Thymus (tissue), 11 donors: ENCODE results near the gene DCTN2. TPM values are rescaled to one million over a fixed set of nuclear protein-coding genes. Genes with fewer than 3 reads are reported as not detected.

Experiments
- DNase-seq, 9 donors: peaks; one replicate each; pipeline ENCODE4 v3.0.0-alpha.2; 2013; ENCODE audit warnings: low spot score in 9 of 9, low read depth in 6 of 9, missing footprints in 1 of 9
- H3K27ac ChIP-seq, 2 donors: one replicate each; pipeline ENCODE4 v1.5.1; 2013; ENCODE audit warnings: control low read depth in 1 of 2, low read depth in 1 of 2, low read length in 1 of 2, mild to moderate bottlenecking in 1 of 2, moderate library complexity in 1 of 2
- H3K27me3 ChIP-seq, 2 donors: one replicate each; pipeline ENCODE4 v1.5.1; 2013; ENCODE audit warnings: low read length in 1 of 2; ENCODE audit not compliant: control insufficient read depth in 2 of 2, insufficient read depth in 1 of 2
- H3K36me3 ChIP-seq, 2 donors: one replicate each; pipeline ENCODE4 v1.5.1; 2013; ENCODE audit warnings: low read length in 1 of 2, mild to moderate bottlenecking in 1 of 2, moderate library complexity in 1 of 2; ENCODE audit not compliant: control insufficient read depth in 2 of 2, insufficient read depth in 2 of 2
- H3K4me1 ChIP-seq, 2 donors: one replicate each; pipeline ENCODE4 v1.5.1; 2013; ENCODE audit warnings: low read length in 2 of 2; ENCODE audit not compliant: control insufficient read depth in 2 of 2, insufficient read depth in 2 of 2
- H3K4me3 ChIP-seq, 2 donors: one replicate each; pipeline ENCODE4 v1.5.1; 2013; ENCODE audit warnings: low read length in 2 of 2, control low read depth in 1 of 2, mild to moderate bottlenecking in 1 of 2
- H3K9me3 ChIP-seq, 2 donors: one replicate each; pipeline ENCODE4 v1.5.1; 2013; ENCODE audit warnings: low read length in 1 of 2, mild to moderate bottlenecking in 1 of 2; ENCODE audit not compliant: control insufficient read depth in 2 of 2, insufficient read depth in 1 of 2
- WGBS: extraction: QIAGEN DNeasy Blood & Tissue Kit; methylation state at CpG from one replicate; pipeline ENCODE4 v1.1.7; 2013; 5-methylcytosine and 5-hydroxymethylcytosine counted together
- polyA plus RNA-seq: library from polyadenylated mRNA; stranded (reverse); fragments of 200-250 nt; gene quantifications from one replicate; pipeline ENCODE4 v1.2.3, GENCODE V29; 2013
- total RNA-seq: library from RNA; stranded (reverse); fragments of 120-200 nt; gene quantifications from one replicate; pipeline ENCODE4 v1.2.4, GENCODE V29; 2013
- donor health status: healthy.

The DCTN2 gene
- total and polyA plus RNA-seq, 2 donors: 56.4 to 79.7 TPM

DNA sequence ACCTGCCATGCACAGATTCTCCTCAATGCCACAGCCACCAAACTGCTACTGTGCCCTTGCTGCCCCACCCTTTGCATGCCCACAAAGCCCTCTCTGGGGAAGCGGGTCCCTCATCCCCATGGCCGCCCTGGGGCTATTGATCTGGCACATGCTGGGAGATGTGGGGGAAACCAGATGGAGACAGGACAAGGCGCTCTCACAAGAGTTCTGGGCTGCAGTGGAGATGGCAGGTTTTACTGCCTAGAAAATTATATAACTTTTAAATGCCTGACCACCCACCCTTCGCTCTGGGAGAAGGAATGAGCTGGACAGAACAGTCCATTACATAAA, 33.4 kb upstream of the DCTN2 start:
- 98% methylated on average over 4 of the region's 4 CpGs for WGBS
- H3K27me3 ChIP-seq: peaks cover 1 to 80% of the 10 kb centered on the region in 2 donors
- no peaks in the 10 kb centered on the region for H3K9me3 ChIP-seq
- H3K36me3 ChIP-seq: no peaks in the 10 kb centered on the region
- H3K4me1 ChIP-seq: no peaks in the 10 kb centered on the region
- no peak overlapping the region for H3K27ac ChIP-seq
- no peak overlapping the region for H3K4me3 ChIP-seq
- no peak for DNase-seq

DNA sequence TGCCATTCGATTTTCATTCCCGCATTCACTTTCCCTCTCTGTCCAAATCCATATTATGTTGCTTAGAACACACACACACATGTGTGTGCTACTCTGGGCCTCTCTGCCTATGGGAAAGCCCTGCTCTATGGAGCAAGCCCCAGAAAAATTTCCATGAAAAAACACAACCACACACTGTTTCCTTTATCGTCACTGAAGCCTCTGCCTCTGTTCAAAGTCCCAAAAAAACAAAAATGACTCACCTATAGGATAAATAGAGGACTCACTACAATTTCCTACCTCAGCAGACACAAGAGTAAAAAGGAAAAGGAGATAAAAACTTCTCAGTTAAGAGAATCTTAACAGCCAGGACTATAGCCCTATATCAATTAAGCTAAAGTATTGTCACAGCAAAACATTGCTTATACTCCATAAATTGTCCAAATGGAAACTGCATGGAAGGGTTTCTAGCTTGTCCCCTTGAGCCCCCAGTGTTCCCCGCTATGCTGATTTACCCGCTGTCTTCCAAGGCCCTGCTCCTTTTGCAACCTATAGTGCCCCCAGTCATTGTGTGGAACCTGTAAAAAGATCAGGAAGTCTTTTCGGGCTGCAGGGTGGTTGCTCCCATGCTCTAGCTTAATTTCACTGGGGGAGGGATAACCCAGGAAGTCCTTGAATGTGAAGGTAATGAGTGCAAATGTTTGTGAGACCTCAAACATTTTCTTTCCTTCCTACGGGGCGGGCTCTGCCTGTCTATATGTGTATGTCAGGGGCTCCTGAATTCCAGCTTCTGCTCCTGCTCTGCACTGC, 32.9 kb upstream of the DCTN2 start:
- no peak overlapping the region for H3K4me3 ChIP-seq
- no peaks in the 10 kb centered on the region for H3K4me1 ChIP-seq
- 95% methylated on average over 8 of the region's 8 CpGs for WGBS
- no peak overlapping the region for H3K27ac ChIP-seq
- no peaks in the 10 kb centered on the region for H3K36me3 ChIP-seq
- DNase-seq: no peak
- no peaks in the 10 kb centered on the region for H3K9me3 ChIP-seq
- H3K27me3 ChIP-seq: peaks cover 0 to 80% of the 10 kb centered on the region in 2 donors

GRCh38 chr12:57579011-57579410, 32.0 kb upstream of the DCTN2 start:
- H3K27me3 ChIP-seq: peaks cover 0 to 74% of the 10 kb centered on the region in 2 donors
- 96% methylated on average over 2 of the region's 2 CpGs for WGBS
- H3K27ac ChIP-seq: no peak overlapping the region
- no peak overlapping the region for H3K4me3 ChIP-seq
- H3K9me3 ChIP-seq: no peaks in the 10 kb centered on the region
- no peak for DNase-seq
- no peaks in the 10 kb centered on the region for H3K36me3 ChIP-seq
- no peaks in the 10 kb centered on the region for H3K4me1 ChIP-seq

GRCh38 chr12:57577981-57578758, 31.2 kb upstream of the DCTN2 start:
- no peak for DNase-seq
- Histone ChIP-seq H3K4me1 (no peaks in the 10 kb centered on the region), H3K27ac (no peak overlapping the region), H3K36me3 (no peaks in the 10 kb centered on the region), H3K9me3 (no peaks in the 10 kb centered on the region), H3K4me3 (no peak overlapping the region), H3K27me3 (peaks cover 0 to 67% of the 10 kb centered on the region in 2 donors)
- WGBS: 96% methylated on average over 12 of the region's 12 CpGs

DNA sequence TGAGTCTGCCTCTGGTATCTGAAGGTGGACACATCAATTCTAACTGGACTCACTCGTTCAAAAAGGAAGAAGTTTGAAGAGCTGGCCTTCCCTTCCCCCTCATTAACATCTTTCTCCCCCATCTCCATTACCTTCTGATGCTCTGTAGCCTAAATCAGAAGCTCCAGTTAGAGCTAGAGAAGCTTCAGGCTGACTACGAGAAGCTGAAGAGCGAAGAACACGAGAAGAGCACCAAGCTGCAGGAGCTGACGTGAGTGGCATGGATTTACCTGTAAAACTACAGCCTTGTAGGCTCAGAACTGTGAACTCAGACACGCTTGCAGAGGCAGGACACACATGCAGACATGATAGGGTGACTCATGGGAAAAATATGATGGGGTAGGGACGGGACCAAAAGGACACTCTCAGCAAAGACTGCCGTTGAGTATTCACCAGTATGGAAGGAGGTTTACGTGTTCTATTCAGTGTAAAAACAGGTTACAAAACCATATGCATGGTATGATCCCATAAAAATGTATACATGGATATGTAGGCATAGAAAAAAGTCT, 29.7 kb upstream of the DCTN2 start:
- Histone ChIP-seq H3K9me3 (no peaks in the 10 kb centered on the region), H3K27ac (no peak overlapping the region), H3K36me3 (no peaks in the 10 kb centered on the region), H3K4me3 (no peak overlapping the region), H3K27me3 (peaks cover 0 to 60% of the 10 kb centered on the region in 2 donors), H3K4me1 (no peaks in the 10 kb centered on the region)
- WGBS: 94% methylated on average over 9 of the region's 9 CpGs
- no peak for DNase-seq

- no peak for DNase-seq
- no peaks in the 10 kb centered on the region for H3K36me3 ChIP-seq
- H3K9me3 ChIP-seq: no peaks in the 10 kb centered on the region
- H3K4me1 ChIP-seq: no peaks in the 10 kb centered on the region
- 95% methylated on average over 12 of the region's 12 CpGs for WGBS
- H3K27me3 ChIP-seq: peaks cover 0 to 58% of the 10 kb centered on the region in 2 donors
- H3K27ac ChIP-seq: no peak overlapping the region
- no peak overlapping the region for H3K4me3 ChIP-seq
Observed at GRCh38 chr12:57575771-57576612, 29.0 kb upstream of the DCTN2 start.

GRCh38 chr12:57574795-57575194, 27.8 kb upstream of the DCTN2 start:
- WGBS: 91% methylated on average over 10 of the region's 10 CpGs
- H3K27ac ChIP-seq: no peak overlapping the region
- H3K27me3 ChIP-seq: peaks cover 0 to 50% of the 10 kb centered on the region in 2 donors
- no peaks in the 10 kb centered on the region for H3K4me1 ChIP-seq
- H3K36me3 ChIP-seq: no peaks in the 10 kb centered on the region
- H3K9me3 ChIP-seq: no peaks in the 10 kb centered on the region
- no peak overlapping the region for H3K4me3 ChIP-seq
- DNase-seq: no peak

- H3K36me3 ChIP-seq: no peaks in the 10 kb centered on the region
- WGBS: 94% methylated on average over 12 of the region's 12 CpGs
- no peak for DNase-seq
- H3K9me3 ChIP-seq: no peaks in the 10 kb centered on the region
- H3K4me1 ChIP-seq: no peaks in the 10 kb centered on the region
- no peak overlapping the region for H3K27ac ChIP-seq
- no peak overlapping the region for H3K4me3 ChIP-seq
- peaks cover 0 to 43% of the 10 kb centered on the region in 2 donors for H3K27me3 ChIP-seq
Observed at GRCh38 chr12:57571926-57572762, 25.2 kb upstream of the DCTN2 start.
